NK-92 treated with Interleukin-12 subunit alpha and Interleukin-12 subunit beta, amount 100 ng/mL, for 24 hours (cell line): Measurements from ENCODE around the gene RRP9.
"Not testable (repeated sequence)": the region's sequence is repeated elsewhere in the genome, so short reads cannot be mapped to it uniquely, and the experiment has no call there.

Experiments used
- DNase-seq: peaks from one replicate; lab custom pipeline; 2025; lab: John Stamatoyannopoulos, UW

The RRP9 gene

GRCh38 chr3:51904034-51904823 is 37.5 kb downstream of the RRP9 start:
- no peak for DNase-seq

GRCh38 chr3:51902361-51902760 is 39.3 kb downstream of the RRP9 start:
- not testable (repeated sequence) for DNase-seq

- not testable (repeated sequence) for DNase-seq
Observed at GRCh38 chr3:51900043-51900442, 41.7 kb downstream of the RRP9 start.

GRCh38 chr3:51897391-51897790 is 44.3 kb downstream of the RRP9 start:
- DNase-seq, result no peak

- no peak for DNase-seq
Observed at GRCh38 chr3:51896607-51897305, 44.9 kb downstream of the RRP9 start.

DNA sequence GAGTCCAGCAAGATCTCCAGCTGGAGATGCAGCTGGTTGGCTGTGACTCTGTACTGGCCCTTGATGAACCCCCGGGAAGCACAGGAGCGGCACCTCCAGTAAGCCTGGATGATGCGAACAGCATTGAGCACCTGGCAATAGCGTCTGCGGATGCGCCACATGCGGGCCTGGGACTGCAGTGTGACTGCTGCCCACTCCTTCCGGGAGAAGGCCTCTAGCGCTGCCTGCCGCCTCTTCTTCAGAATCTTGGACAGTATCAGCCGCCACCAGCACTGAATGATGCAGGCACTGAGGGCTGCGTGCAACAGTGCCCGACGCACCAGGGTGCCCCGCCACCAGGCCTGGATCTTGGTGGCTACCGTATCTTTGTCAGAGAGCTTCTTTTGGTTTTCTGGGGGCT is 46.8 kb downstream of the RRP9 start:
- no peak for DNase-seq

DNA sequence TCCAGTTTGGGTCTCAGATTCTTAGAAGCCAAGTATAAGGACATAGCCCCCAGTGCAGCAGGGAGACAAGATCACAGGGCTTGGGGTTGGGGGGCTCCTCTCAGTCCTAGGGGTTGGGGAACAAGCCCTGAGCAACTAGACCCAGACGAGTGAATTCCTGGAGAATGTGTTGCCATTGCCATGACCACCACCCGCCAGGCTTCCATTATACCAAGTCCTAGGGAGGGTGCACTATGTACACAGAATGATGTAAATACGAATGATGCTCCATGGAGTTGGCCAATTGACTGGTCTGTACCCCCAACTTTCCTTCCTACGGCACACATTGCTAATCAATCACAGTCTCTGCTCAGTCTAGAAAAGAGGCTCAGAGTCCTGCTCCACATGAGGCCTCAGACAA is 47.3 kb downstream of the RRP9 start:
- no peak for DNase-seq

GRCh38 chr3:51891242-51892039 is 50.3 kb downstream of the RRP9 start:
- DNase-seq, result no peak

DNA sequence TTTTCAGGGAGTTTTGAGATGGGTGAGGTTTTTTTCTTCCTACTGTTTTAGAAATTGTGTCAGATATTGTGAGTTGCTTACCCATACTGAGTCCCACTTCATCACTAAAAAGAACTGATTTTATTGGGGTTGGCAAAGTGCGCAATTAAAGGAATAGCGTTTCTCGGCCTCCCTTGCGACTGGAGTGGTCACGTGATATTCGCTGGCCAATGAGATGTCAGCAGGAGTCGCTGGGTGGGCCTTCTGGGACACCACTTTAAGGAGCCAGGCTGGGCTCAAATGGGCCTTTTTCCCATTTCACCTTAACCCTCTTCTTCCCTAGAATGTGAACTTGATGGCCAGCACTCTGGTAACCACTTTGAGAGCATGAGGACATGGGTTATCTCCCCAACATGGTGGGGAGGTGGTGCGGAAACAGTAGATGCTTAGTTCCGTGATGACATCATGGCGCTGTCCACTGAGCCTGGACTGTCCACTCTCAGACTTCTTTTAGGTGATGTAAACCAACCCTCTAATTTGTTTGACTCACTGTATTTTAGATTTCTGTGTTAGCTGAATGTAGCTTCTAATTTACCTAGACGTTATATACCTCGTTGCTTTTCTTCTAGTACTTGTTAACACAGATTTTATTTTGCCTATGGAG is 53.1 kb downstream of the RRP9 start:
- DNase-seq, result no peak

DNA sequence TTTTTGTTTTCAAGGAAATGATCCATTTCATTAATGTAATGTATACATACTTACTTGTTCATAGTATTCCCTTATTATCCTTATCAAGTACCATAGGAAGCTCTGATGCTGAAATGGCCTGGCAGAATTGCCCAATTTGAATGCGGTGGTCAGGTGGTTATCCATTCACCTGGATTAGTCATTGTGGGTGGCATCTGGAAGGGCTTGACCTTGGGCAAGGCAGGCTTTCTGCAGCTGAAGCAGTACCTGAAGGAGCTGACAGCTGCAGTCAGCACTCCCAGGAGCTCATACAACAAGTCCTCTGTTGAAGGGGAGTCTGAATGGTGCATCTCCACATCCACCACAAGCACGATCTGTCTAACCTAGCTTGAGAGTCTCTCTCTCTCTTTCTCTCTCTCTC is 54.1 kb downstream of the RRP9 start:
- no peak for DNase-seq

GRCh38 chr3:51886447-51886846 is 55.3 kb downstream of the RRP9 start:
- DNase-seq, result no peak
